ENCODE measurements around the gene TTC38. TPM values are rescaled to one million over a fixed set of nuclear protein-coding genes. Genes with fewer than 3 reads are reported as not detected.

The TTC38 gene
- total RNA-seq, 1 experiment from 2014 or later = 26.8 TPM

DNA sequence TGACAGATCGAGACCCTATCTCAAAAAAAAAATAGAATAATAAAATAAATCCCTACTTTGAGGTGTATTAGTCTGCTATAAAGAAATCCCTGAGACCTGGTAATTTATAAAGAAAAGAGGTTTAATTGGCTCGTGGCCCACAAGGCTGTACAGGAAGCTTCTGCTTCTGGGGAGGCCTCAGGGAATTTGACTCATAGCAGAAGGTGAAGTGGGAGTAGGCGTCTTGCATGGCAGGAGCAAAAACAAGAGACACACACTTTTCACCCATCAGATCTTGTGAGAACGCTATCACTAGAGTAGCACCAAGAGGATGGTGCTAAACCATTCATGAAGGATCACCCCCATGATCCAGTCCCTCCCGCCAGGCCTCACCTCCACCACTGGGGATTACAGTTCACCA is 46.9 kb upstream of the TTC38 start:
- Histone ChIP-seq H3K27me3 (ENCODE audit: low read length) (no peaks in the 10 kb centered on the region), H3K36me3 (ENCODE audit: low read depth, low read length) (no peaks in the 10 kb centered on the region), H3K9ac (ENCODE audit: low read length) (no peak overlapping the region), H2AFZ (ENCODE audit: low read length) (no peak overlapping the region), H3K4me2 (ENCODE audit: low read length) (no peak overlapping the region), H3K4me1 (ENCODE audit: insufficient read depth, low read length) (no peaks in the 10 kb centered on the region), H3K27ac (ENCODE audit: low read length) (no peak overlapping the region), H3F3A (ENCODE audit: low read length, unreplicated experiment) (no peaks in the 10 kb centered on the region), H3K9me3 (ENCODE audit: low read length) (no peaks in the 10 kb centered on the region), H3K9me2 (replicated peaks; ENCODE audit: low read length) (no peaks in the 10 kb centered on the region), H4K20me1 (ENCODE audit: low read length) (no peaks in the 10 kb centered on the region), H3K4me3 (ENCODE audit: low read length) (no peak overlapping the region), H3K79me2 (ENCODE audit: low read length) (no peaks in the 10 kb centered on the region)
- no peak for DNase-seq
- BruUV-seq (replicated peaks) = no TSS peak
- ATAC-seq = no peak
- intact Hi-C loops (cut with micrococcal nuclease) = no loop called here
- TF ChIP-seq EZH2 (IDR thresholded peaks at IDR 0.05; ENCODE audit: low read length, unreplicated experiment) (no peak), EZH2phosphoT487 (IDR thresholded peaks at IDR 0.05; ENCODE audit: borderline replicate concordance, low read length) (no peak)
- TF ChIP-seq, protein P1, sequence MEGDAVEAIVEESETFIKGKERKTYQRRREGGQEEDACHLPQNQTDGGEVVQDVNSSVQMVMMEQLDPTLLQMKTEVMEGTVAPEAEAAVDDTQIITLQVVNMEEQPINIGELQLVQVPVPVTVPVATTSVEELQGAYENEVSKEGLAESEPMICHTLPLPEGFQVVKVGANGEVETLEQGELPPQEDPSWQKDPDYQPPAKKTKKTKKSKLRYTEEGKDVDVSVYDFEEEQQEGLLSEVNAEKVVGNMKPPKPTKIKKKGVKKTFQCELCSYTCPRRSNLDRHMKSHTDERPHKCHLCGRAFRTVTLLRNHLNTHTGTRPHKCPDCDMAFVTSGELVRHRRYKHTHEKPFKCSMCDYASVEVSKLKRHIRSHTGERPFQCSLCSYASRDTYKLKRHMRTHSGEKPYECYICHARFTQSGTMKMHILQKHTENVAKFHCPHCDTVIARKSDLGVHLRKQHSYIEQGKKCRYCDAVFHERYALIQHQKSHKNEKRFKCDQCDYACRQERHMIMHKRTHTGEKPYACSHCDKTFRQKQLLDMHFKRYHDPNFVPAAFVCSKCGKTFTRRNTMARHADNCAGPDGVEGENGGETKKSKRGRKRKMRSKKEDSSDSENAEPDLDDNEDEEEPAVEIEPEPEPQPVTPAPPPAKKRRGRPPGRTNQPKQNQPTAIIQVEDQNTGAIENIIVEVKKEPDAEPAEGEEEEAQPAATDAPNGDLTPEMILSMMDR (conservative IDR thresholded peaks at IDR 0.05; ENCODE audit: low read depth, low read length) = no peak
- CTCF ChIA-PET = no interaction called here
- POLR2A ChIA-PET (ENCODE audit: unreplicated experiment) = no interaction called here

DNA sequence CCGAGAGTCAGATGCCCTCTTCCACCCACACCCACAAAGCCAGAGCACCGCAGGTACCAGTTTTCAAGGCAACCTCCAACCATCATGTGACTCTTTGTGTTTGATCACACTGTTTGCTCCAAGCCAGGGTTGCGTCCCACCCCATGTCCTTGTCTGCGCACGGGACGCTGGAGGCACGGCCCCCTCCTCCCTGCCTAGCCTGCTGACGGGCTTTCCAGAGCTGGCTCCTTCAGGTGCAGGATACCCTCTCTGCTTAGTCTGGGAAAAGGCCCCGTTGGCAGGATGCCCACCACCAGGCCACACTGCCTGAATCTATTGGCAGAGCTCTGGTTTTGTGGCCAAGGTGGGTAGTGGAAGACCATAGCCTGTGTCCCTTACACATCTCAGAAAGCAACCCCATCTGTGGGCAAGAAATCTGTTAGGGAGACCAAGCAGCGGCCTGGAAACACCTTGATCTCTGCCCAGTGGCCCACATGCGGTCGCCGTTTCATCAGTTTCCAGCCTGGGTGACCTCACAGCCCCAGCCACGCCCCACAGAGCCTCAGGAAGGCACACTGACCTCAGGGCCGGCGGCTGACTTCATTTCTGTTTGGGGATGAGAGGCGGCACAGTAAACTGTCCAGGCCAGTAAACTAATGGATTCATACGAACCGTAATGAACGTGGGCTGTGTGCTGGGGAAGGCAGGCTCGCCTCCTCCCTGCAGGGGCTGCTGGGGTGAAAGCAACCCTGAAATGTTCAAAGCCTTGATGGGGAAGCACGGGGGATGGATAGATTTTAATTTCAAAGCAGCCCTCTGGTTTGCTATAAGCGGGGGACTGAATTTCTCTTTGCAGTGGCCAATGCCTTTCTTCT is 43.5 kb upstream of the TTC38 start:
- TF ChIP-seq EZH2 (IDR thresholded peaks at IDR 0.05; ENCODE audit: low read length, unreplicated experiment) = no peak
- TF ChIP-seq, protein P1 (conservative IDR thresholded peaks at IDR 0.05; ENCODE audit: low read depth, low read length) = no peak
- no peak for TF ChIP-seq EZH2phosphoT487 (IDR thresholded peaks at IDR 0.05; ENCODE audit: borderline replicate concordance, low read length)
- Histone ChIP-seq H3K9ac (ENCODE audit: low read length) (no peak overlapping the region), H2AFZ (ENCODE audit: low read length) (no peak overlapping the region), H3F3A (ENCODE audit: low read length, unreplicated experiment) (no peaks in the 10 kb centered on the region), H3K4me3 (ENCODE audit: low read length) (no peak overlapping the region), H3K9me2 (replicated peaks; ENCODE audit: low read length) (no peaks in the 10 kb centered on the region), H3K27ac (ENCODE audit: low read length) (no peak overlapping the region), H3K4me2 (ENCODE audit: low read length) (no peak overlapping the region), H3K4me1 (ENCODE audit: insufficient read depth, low read length) (no peaks in the 10 kb centered on the region), H3K9me3 (ENCODE audit: low read length) (no peaks in the 10 kb centered on the region), H3K79me2 (ENCODE audit: low read length) (no peaks in the 10 kb centered on the region), H3K27me3 (ENCODE audit: low read length) (no peaks in the 10 kb centered on the region), H4K20me1 (ENCODE audit: low read length) (no peaks in the 10 kb centered on the region), H3K36me3 (ENCODE audit: low read depth, low read length) (no peaks in the 10 kb centered on the region)
- POLR2A ChIA-PET (ENCODE audit: unreplicated experiment) = no interaction called here
- no TSS peak for BruUV-seq (replicated peaks)
- no peak for DNase-seq
- intact Hi-C loops (cut with micrococcal nuclease) = no loop called here
- CTCF ChIA-PET = no interaction called here
- ATAC-seq = no peak

GRCh38 chr22:46224898-46225290 is 42.9 kb upstream of the TTC38 start:
- Histone ChIP-seq H3K4me2 (ENCODE audit: low read length) (no peak overlapping the region), H3K36me3 (ENCODE audit: low read depth, low read length) (no peaks in the 10 kb centered on the region), H3K4me3 (ENCODE audit: low read length) (no peak overlapping the region), H3K9ac (ENCODE audit: low read length) (no peak overlapping the region), H3K27me3 (ENCODE audit: low read length) (no peaks in the 10 kb centered on the region), H3K9me3 (ENCODE audit: low read length) (no peaks in the 10 kb centered on the region), H3K9me2 (replicated peaks; ENCODE audit: low read length) (no peaks in the 10 kb centered on the region), H3F3A (ENCODE audit: low read length, unreplicated experiment) (no peaks in the 10 kb centered on the region), H2AFZ (ENCODE audit: low read length) (no peak overlapping the region), H3K79me2 (ENCODE audit: low read length) (no peaks in the 10 kb centered on the region), H3K4me1 (ENCODE audit: insufficient read depth, low read length) (no peaks in the 10 kb centered on the region), H3K27ac (ENCODE audit: low read length) (no peak overlapping the region), H4K20me1 (ENCODE audit: low read length) (no peaks in the 10 kb centered on the region)
- ChIA-PET CTCF (no interaction called here), POLR2A (ENCODE audit: unreplicated experiment) (no interaction called here)
- BruUV-seq (replicated peaks) = no TSS peak
- intact Hi-C loops (cut with micrococcal nuclease) = no loop called here
- ATAC-seq (no peak), DNase-seq (no peak)
- TF ChIP-seq EZH2 (IDR thresholded peaks at IDR 0.05; ENCODE audit: low read length, unreplicated experiment) (no peak), EZH2phosphoT487 (IDR thresholded peaks at IDR 0.05; ENCODE audit: borderline replicate concordance, low read length) (no peak)
- TF ChIP-seq, protein P1 (conservative IDR thresholded peaks at IDR 0.05; ENCODE audit: low read depth, low read length) = no peak

All from PC-3 (cell line).